Keratinocyte (primary cell): ENCODE measurements around the gene WDR45B. TPM values are rescaled to one million over a fixed set of nuclear protein-coding genes. Genes with fewer than 3 reads are reported as not detected.

Source experiments
- DNase-seq: peaks from one replicate; pipeline ENCODE4 v3.0.0-alpha.2; 2011; ENCODE audit warnings: low read depth, missing footprints, low spot score
- FAIRE-seq: peaks from 2 replicates; lab custom pipeline; 2011; peaks lifted over from hg19 to GRCh38; lab: Jason Lieb, UNC
- H2AFZ ChIP-seq: 2 replicates; pipeline ENCODE4 v1.6.0; 2012; ENCODE audit warnings: low read length, control low read depth, inconsistent platforms; ENCODE audit not compliant: control insufficient read depth
- H3K27ac ChIP-seq: 2 replicates; pipeline ENCODE4 v1.5.1; 2011; ENCODE audit warnings: low read length; ENCODE audit not compliant: control insufficient read depth, insufficient read depth
- H3K27me3 ChIP-seq: 3 replicates; pipeline ENCODE4 v1.6.0; 2011; ENCODE audit warnings: low read length; ENCODE audit not compliant: control insufficient read depth, insufficient read depth; ENCODE audit errors: extremely low read depth
- H3K36me3 ChIP-seq, 2 experiments: 2 replicates in 1 of 2; 3 replicates in 1 of 2; pipeline ENCODE4 v1.5.1; 2011; ENCODE audit warnings: low read length in 2 of 2, mild to moderate bottlenecking in 1 of 2; ENCODE audit not compliant: control insufficient read depth in 2 of 2, insufficient read depth in 2 of 2; ENCODE audit errors: extremely low read depth in 1 of 2
- H3K4me1 ChIP-seq: 3 replicates; pipeline ENCODE4 v1.5.1; 2011; ENCODE audit warnings: low read length; ENCODE audit not compliant: control insufficient read depth, insufficient read depth; ENCODE audit errors: extremely low read depth
- H3K4me2 ChIP-seq: 3 replicates; pipeline ENCODE4 v1.6.0; 2011; ENCODE audit warnings: low read depth, low read length; ENCODE audit not compliant: control insufficient read depth, insufficient read depth; ENCODE audit errors: extremely low read depth
- H3K4me3 ChIP-seq, 3 experiments: fragments of 200-600 bp in 1 of 3; sonication (generic) in 1 of 3; 2 replicates in 2 of 3; 3 replicates in 1 of 3; pipeline ENCODE4 v1.5.1; 2011 to 2016; ENCODE audit warnings: low read length in 3 of 3, mild to moderate bottlenecking in 3 of 3, control low read depth in 2 of 3, inconsistent platforms in 1 of 3, low read depth in 1 of 3, mixed read lengths in 1 of 3, mixed run types in 1 of 3, moderate library complexity in 1 of 3; ENCODE audit not compliant: control insufficient read depth in 2 of 3, insufficient read depth in 2 of 3; ENCODE audit errors: extremely low read depth in 1 of 3
- H3K79me2 ChIP-seq: 2 replicates; pipeline ENCODE4 v1.6.0; 2012; ENCODE audit warnings: low read length; ENCODE audit not compliant: control insufficient read depth, insufficient read depth
- H3K9ac ChIP-seq: 3 replicates; pipeline ENCODE4 v1.6.0; 2011; ENCODE audit warnings: low read length; ENCODE audit not compliant: control insufficient read depth, insufficient read depth; ENCODE audit errors: extremely low read depth
- H3K9me1 ChIP-seq: 3 replicates; pipeline ENCODE4 v1.6.0; 2011; ENCODE audit warnings: low read length; ENCODE audit not compliant: control insufficient read depth, insufficient read depth; ENCODE audit errors: extremely low read depth
- H3K9me3 ChIP-seq: 2 replicates; pipeline ENCODE4 v1.5.1; 2012; ENCODE audit warnings: low read depth, low read length; ENCODE audit not compliant: control insufficient read depth
- H4K20me1 ChIP-seq: 3 replicates; pipeline ENCODE4 v1.6.0; 2011; ENCODE audit warnings: low read length; ENCODE audit not compliant: control insufficient read depth, insufficient read depth; ENCODE audit errors: extremely low read depth
- CTCF ChIP-seq, 3 experiments: IDR thresholded peaks in 1 of 3; conservative IDR thresholded peaks in 1 of 3; optimal IDR thresholded peaks in 1 of 3; 2 replicates in 2 of 3; 3 replicates in 1 of 3; pipeline versions ENCODE3 to v1.5.1; 2011; ENCODE audit warnings: low read length in 3 of 3, mild to moderate bottlenecking in 3 of 3, moderate library complexity in 2 of 3, control low read depth in 1 of 3, inconsistent platforms in 1 of 3; ENCODE audit not compliant: insufficient read depth in 2 of 3; ENCODE audit errors: extremely low read depth in 1 of 3
- EZH2 ChIP-seq: IDR thresholded peaks from one replicate; pipeline ENCODE4 v1.6.1; 2012; ENCODE audit warnings: inconsistent platforms, mild to moderate bottlenecking, low read length, moderate library complexity
- dilution Hi-C: fragments of 300-500 bp; cut with MboI; formaldehyde crosslinking; loops from one replicate; pipeline ENCODE4 v1.7.0; 2020; ENCODE audit warnings: low sequenced_read_pairs; ENCODE audit not compliant: extremely low pct_ligation_motif_present
- polyA plus RNA-seq, 5 experiments: library from polyadenylated mRNA; depleted of rRNA in 3 of 5; stranded (reverse) in 3 of 5; stranded (forward) in 1 of 5; unstranded in 1 of 5; fragments of >200 nt; gene quantifications; 1 replicate in 1 of 5; 2 replicates in 3 of 5; 3 replicates in 1 of 5; pipeline versions ENCODE4 v1.2.1 to v1.2.3, GENCODE V29; 2011 to 2012; ENCODE audit warnings: missing spikeins in 2 of 5, low read depth in 1 of 5, low replicate concordance in 1 of 5

WDR45B gene
- polyA plus RNA-seq, 1 donor (not counting 4 experiments of a cell fraction or from before 2014, with no cell fraction given) = 77.2 TPM

- Histone ChIP-seq H3K27ac (no peak overlapping the region), H3K4me1 (no peaks in the 10 kb centered on the region), H3K4me2 (no peak overlapping the region), H3K27me3 (no peaks in the 10 kb centered on the region), H3K9me1 (no peaks in the 10 kb centered on the region), H2AFZ (no peak overlapping the region), H4K20me1 (no peaks in the 10 kb centered on the region), H3K36me3 (no peaks in the 10 kb centered on the region), H3K4me3 (no peak overlapping the region), H3K9me3 (no peaks in the 10 kb centered on the region), H3K79me2 (no peaks in the 10 kb centered on the region), H3K9ac (no peak overlapping the region)
- FAIRE-seq (no peak), DNase-seq (no peak)
- TF ChIP-seq CTCF (optimal IDR thresholded peaks at IDR 0.05 in 1 of 3, IDR thresholded peaks at IDR 0.05 in 1 of 3, conservative IDR thresholded peaks at IDR 0.05 in 1 of 3; ENCODE audit: extremely low read depth in 1 of 3, insufficient read depth in 2 of 3, low read length in 3 of 3) (no peak), EZH2 (no peak)
- dilution Hi-C loops = no loop called here
Measured at GRCh38 chr17:82675476-82676245, 27.4 kb upstream of the WDR45B start.

GRCh38 chr17:82674656-82675475 is 26.6 kb upstream of the WDR45B start:
- Histone ChIP-seq H2AFZ (no peak overlapping the region), H3K79me2 (no peaks in the 10 kb centered on the region), H3K9ac (no peak overlapping the region), H3K9me3 (no peaks in the 10 kb centered on the region), H3K27me3 (no peaks in the 10 kb centered on the region), H4K20me1 (no peaks in the 10 kb centered on the region), H3K36me3 (no peaks in the 10 kb centered on the region), H3K4me2 (no peak overlapping the region), H3K4me1 (no peaks in the 10 kb centered on the region), H3K9me1 (no peaks in the 10 kb centered on the region), H3K27ac (no peak overlapping the region), H3K4me3 (no peak overlapping the region)
- FAIRE-seq (no peak), DNase-seq (no peak)
- dilution Hi-C loops = no loop called here
- TF ChIP-seq EZH2 (no peak), CTCF (optimal IDR thresholded peaks at IDR 0.05 in 1 of 3, IDR thresholded peaks at IDR 0.05 in 1 of 3, conservative IDR thresholded peaks at IDR 0.05 in 1 of 3; ENCODE audit: extremely low read depth in 1 of 3, insufficient read depth in 2 of 3, low read length in 3 of 3) (no peak)
